Thyroid gland (tissue), 4 donors: Measurements from ENCODE around the gene OR10G3. TPM values are rescaled to one million over a fixed set of nuclear protein-coding genes. Genes with fewer than 3 reads are reported as not detected.
"Not testable (repeated sequence)": the region's sequence is repeated elsewhere in the genome, so short reads cannot be mapped to it uniquely, and the experiment has no call there.

Experiments used
- DNase-seq, 2 donors: peaks; one replicate each; pipeline ENCODE4 v3.0.0-alpha.2; 2019
- H3K27ac ChIP-seq, 3 donors: fragments of 200-600 bp; sonication (generic); 1 replicate in 2 of 3; 2 replicates in 1 of 3; pipeline ENCODE4 v1.5.1; 2016 to 2019; ENCODE audit warnings: mild to moderate bottlenecking in 1 of 3, moderate library complexity in 1 of 3
- H3K27me3 ChIP-seq: fragments of 200-600 bp; sonication (generic); one replicate; pipeline ENCODE4 v1.5.1; 2019
- H3K36me3 ChIP-seq, 2 donors: fragments of 200-600 bp; sonication (generic); one replicate each; pipeline ENCODE4 v1.5.1; 2016 to 2019
- H3K4me1 ChIP-seq, 2 donors: fragments of 200-600 bp; sonication (generic); one replicate each; pipeline ENCODE4 v1.5.1; 2017 to 2019
- H3K4me3 ChIP-seq, 3 donors: fragments of 200-600 bp; sonication (generic); replicated peaks in 1 of 3; 1 replicate in 2 of 3; 2 replicates in 1 of 3; pipeline ENCODE4 v1.5.1; 2016; ENCODE audit warnings: mild to moderate bottlenecking in 1 of 3
- H3K9me3 ChIP-seq: fragments of 200-600 bp; sonication (generic); one replicate; pipeline ENCODE4 v1.5.1; 2017
- CTCF ChIP-seq, 6 experiments: fragments of 200-600 bp in 3 of 6; fragments of 450-650 bp in 3 of 6; sonication (generic) in 3 of 6; IDR thresholded peaks; one replicate each; pipeline ENCODE4 v1.5.1; 2016 to 2019; ENCODE audit warnings: antibody characterized with exemption in 6 of 6, mild to moderate bottlenecking in 2 of 6, inconsistent platforms in 1 of 6, moderate library complexity in 1 of 6
- POLR2A ChIP-seq, 2 donors: fragments of 450-650 bp; IDR thresholded peaks; one replicate each; pipeline ENCODE4 v1.6.1; 2017; ENCODE audit warnings: antibody characterized with exemption in 2 of 2, mild to moderate bottlenecking in 2 of 2, moderate library complexity in 1 of 2
- WGBS, 2 donors: methylation state at CpG; one replicate each; pipeline ENCODE4 v1.1.5; 2017; 5-methylcytosine and 5-hydroxymethylcytosine counted together
- intact Hi-C: fragments of 100-400 bp; cut with DNase I; formaldehyde crosslinking; loops from one replicate; pipeline ENCODE4 v1.15.1; 2023
- total RNA-seq, 4 donors: library from RNA; depleted of rRNA; stranded (reverse); fragments of >200 nt; gene quantifications; one replicate each; pipeline ENCODE4 v1.2.3, GENCODE V29; 2016

Gene OR10G3
- total RNA-seq: not detected

- H3K27me3 ChIP-seq: no peaks in the 10 kb centered on the region
- H3K36me3 ChIP-seq: no peaks in the 10 kb centered on the region
- no peak within 1 kb of the TSS for H3K27ac ChIP-seq
- H3K4me1 ChIP-seq: no peaks in the 10 kb centered on the region
- WGBS, 2 donors: 87 to 97% methylated on average over 2 of the region's 2 CpGs
- no peak for DNase-seq
- intact Hi-C loops: no loop called here
- H3K9me3 ChIP-seq: no peaks in the 10 kb centered on the region
- no peak for TF ChIP-seq POLR2A (IDR thresholded peaks at IDR 0.05)
- no peak for TF ChIP-seq CTCF (IDR thresholded peaks at IDR 0.05)
- no peak within 1 kb of the TSS for H3K4me3 ChIP-seq
Observed at GRCh38 chr14:21579976-21580375, at the start of gene OR10G3. Gene OR10G3 (minus strand): TSS chr14:21580076. CDS start chr14:21570744, 9,332 bp downstream.

- H3K36me3 ChIP-seq: no peaks in the 10 kb centered on the region
- no peak for DNase-seq
- H3K4me3 ChIP-seq: no peak overlapping the region
- H3K4me1 ChIP-seq: no peaks in the 10 kb centered on the region
- no peaks in the 10 kb centered on the region for H3K27me3 ChIP-seq
- WGBS, 2 donors: 69 to 88% methylated on average over 3 of the region's 3 CpGs
- H3K9me3 ChIP-seq: no peaks in the 10 kb centered on the region
- intact Hi-C loops: no loop called here
- no peak overlapping the region for H3K27ac ChIP-seq
- TF ChIP-seq POLR2A (IDR thresholded peaks at IDR 0.05) (no peak), CTCF (IDR thresholded peaks at IDR 0.05) (no peak)
Observed at GRCh38 chr14:21626491-21627230, 46.8 kb upstream of the OR10G3 start.

DNA sequence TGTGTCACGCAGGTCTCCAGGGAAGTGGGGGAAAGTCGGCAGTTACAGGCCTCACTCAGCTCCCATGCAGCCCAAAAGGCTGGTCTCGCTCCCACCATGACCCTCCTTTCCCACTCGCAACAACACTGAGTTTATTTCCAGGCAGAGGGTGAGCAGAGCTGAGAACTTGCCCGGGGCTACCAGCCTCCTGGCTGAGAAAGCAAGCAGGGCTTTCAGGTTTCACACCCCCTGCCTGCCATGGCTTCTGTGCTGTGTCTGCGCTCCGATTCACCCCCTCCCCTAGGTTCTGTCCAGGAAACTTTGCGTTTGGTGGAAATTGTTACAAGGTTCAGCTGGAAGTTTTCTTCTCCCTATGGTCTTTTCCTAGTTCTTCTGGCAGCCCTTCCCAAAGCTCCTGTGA, 37.7 kb upstream of the OR10G3 start:
- Histone ChIP-seq H3K27me3 (no peaks in the 10 kb centered on the region), H3K9me3 (no peaks in the 10 kb centered on the region), H3K4me1 (no peaks in the 10 kb centered on the region), H3K36me3 (no peaks in the 10 kb centered on the region), H3K27ac (no peak overlapping the region), H3K4me3 (no peak overlapping the region)
- WGBS, 2 donors: 72% methylated on average over 6 to 8 of the region's 8 CpGs
- no peak for DNase-seq
- intact Hi-C loops: no loop called here
- TF ChIP-seq CTCF (IDR thresholded peaks at IDR 0.05): no peak
- no peak for TF ChIP-seq POLR2A (IDR thresholded peaks at IDR 0.05)

DNA sequence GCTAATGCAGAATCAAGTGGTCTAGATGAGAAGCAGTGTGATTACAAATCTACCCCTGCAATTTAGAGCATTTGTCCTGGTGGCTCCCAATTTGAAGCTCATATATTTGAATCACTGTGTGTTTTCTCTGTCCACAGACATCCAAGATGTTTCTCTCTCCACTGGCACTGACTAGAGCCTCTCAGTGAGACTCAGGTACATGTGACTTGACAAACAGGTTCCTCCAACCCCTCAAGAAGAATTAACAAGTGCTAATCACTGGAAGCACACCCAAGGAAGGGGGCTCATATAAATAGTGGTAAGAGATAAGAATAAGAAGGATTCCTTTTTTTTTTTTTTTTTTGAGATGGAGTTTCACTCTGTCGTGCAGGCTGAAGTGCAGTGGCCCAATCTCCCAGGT, 34.4 kb upstream of the OR10G3 start:
- Histone ChIP-seq H3K9me3 (no peaks in the 10 kb centered on the region), H3K27ac (no peak overlapping the region), H3K36me3 (no peaks in the 10 kb centered on the region), H3K4me1 (no peaks in the 10 kb centered on the region), H3K4me3 (no peak overlapping the region), H3K27me3 (no peaks in the 10 kb centered on the region)
- DNase-seq: no peak
- intact Hi-C loops: no loop called here
- TF ChIP-seq POLR2A (IDR thresholded peaks at IDR 0.05): no peak
- no peak for TF ChIP-seq CTCF (IDR thresholded peaks at IDR 0.05)
- 33 to 36% methylated on average over 1 of the region's 1 CpG for WGBS, 2 donors

GRCh38 chr14:21612324-21612723, 32.4 kb upstream of the OR10G3 start:
- no peaks in the 10 kb centered on the region for H3K36me3 ChIP-seq

DNA sequence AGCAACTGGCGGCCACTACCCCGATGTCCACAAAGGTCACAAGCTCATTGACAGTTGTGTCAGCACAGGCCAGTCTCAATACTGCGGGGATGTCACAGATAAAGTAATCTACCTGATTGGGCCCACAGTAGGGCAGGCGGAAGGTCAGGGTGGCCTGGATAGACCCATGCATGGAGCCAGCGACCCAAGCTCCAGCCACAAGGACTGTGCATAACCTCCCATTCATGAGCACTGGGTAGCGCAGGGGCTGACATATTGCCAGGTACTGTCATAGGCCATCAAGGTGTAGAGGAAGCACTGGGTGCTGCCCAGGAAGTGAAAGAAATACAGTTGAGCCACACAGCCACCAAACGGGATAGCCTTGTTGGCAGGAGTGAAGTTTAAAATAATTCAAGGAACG, 22.3 kb upstream of the OR10G3 start:
- H3K27me3 ChIP-seq, H3K9me3 ChIP-seq, H3K36me3 ChIP-seq, H3K4me1 ChIP-seq, H3K4me3 ChIP-seq, intact Hi-C loops, H3K27ac ChIP-seq, DNase-seq: not testable (repeated sequence)
- WGBS, 2 donors: 86 to 89% methylated on average over 3 of the region's 8 CpGs

More at GRCh38 chr14:21612324-21612723, 32.4 kb upstream of the OR10G3 start:
- Histone ChIP-seq H3K9me3 (no peaks in the 10 kb centered on the region), H3K27ac (no peak overlapping the region), H3K4me3 (no peak overlapping the region), H3K4me1 (no peaks in the 10 kb centered on the region), H3K27me3 (no peaks in the 10 kb centered on the region)
- TF ChIP-seq POLR2A (IDR thresholded peaks at IDR 0.05) (no peak), CTCF (IDR thresholded peaks at IDR 0.05) (no peak)
- intact Hi-C loops: no loop called here
- 75 to 93% methylated on average over 6 of the region's 6 CpGs for WGBS, 2 donors
- DNase-seq: no peak
